ENCODE results near the gene UIMC1. TPM values are rescaled to one million over a fixed set of nuclear protein-coding genes. Genes with fewer than 3 reads are reported as not detected.
"Not testable (repeated sequence)": the region's sequence is repeated elsewhere in the genome, so short reads cannot be mapped to it uniquely, and the experiment has no call there.

Gene UIMC1
- total and polyA plus RNA-seq, 2 donors from 2014 or later = 16.2 to 37.9 TPM

DNA sequence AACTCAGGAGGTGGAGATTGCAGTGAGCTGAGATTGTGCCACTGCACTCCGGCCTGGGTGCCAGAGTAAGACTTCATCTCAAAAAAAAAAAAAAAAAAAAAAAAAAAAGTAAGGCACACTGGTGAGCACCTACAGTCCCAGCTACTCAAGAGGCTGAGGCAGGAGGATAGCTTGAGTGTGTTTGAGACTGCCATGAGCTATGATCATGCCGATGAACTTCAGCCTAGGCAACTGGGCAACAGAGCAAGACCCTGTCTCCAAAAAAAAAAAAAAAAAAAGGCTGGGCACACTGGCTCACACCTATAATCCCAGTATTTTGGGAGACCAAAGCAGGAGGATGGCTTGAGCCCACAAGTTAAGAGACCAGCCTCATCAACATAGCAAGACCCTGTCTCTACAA, 20.3 kb downstream of the UIMC1 start:
- Histone ChIP-seq H3K9ac (ENCODE audit: low read length in 3 of 3) (no peak overlapping the region), H3K9me3 (ENCODE audit: control insufficient read depth in 2 of 3, insufficient read depth in 1 of 3, low read length in 3 of 3) (no peaks in the 10 kb centered on the region), H3K36me3 (ENCODE audit: control insufficient read depth in 2 of 3, insufficient read depth in 3 of 3, low read length in 3 of 3) (peaks cover 0 to 4% (median 0%) of the 10 kb centered on the region in 3 donors), H3K27me3 (ENCODE audit: control insufficient read depth, insufficient read depth, low read length) (no peaks in the 10 kb centered on the region), H3K4me1 (ENCODE audit: control insufficient read depth in 2 of 3, insufficient read depth in 2 of 3, low read depth in 1 of 3, low read length in 3 of 3) (no peaks in the 10 kb centered on the region), H3K4me3 (ENCODE audit: low read length in 3 of 3) (no peak overlapping the region), H3K27ac (ENCODE audit: low read depth in 2 of 2, low read length in 2 of 2) (no peak overlapping the region)
- TF ChIP-seq, protein P1, sequence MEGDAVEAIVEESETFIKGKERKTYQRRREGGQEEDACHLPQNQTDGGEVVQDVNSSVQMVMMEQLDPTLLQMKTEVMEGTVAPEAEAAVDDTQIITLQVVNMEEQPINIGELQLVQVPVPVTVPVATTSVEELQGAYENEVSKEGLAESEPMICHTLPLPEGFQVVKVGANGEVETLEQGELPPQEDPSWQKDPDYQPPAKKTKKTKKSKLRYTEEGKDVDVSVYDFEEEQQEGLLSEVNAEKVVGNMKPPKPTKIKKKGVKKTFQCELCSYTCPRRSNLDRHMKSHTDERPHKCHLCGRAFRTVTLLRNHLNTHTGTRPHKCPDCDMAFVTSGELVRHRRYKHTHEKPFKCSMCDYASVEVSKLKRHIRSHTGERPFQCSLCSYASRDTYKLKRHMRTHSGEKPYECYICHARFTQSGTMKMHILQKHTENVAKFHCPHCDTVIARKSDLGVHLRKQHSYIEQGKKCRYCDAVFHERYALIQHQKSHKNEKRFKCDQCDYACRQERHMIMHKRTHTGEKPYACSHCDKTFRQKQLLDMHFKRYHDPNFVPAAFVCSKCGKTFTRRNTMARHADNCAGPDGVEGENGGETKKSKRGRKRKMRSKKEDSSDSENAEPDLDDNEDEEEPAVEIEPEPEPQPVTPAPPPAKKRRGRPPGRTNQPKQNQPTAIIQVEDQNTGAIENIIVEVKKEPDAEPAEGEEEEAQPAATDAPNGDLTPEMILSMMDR (IDR thresholded peaks at IDR 0.05; ENCODE audit: borderline replicate concordance, extremely low read depth, insufficient read depth) = no peak
- intact Hi-C loops (cut with DNase I) = no loop called here
- no peak for DNase-seq
- no peak for FAIRE-seq

DNA sequence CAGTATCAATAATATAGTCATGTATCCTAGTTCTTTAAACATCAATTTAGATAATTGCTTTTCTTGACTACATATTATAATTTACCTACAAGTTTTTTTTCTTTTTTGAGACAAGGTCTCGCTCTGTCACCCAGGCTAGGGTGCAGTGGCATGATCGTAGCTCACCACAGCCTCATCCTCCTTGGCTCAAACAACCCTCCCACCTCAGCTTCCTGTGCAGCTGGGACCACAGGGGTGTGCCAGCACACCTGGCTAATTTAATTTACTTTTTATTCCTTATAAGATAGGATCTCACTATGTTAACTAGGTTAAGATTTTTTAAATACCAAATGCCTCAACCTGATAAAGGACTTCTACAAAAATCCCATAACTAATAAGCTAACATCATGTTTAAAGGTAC, 21.1 kb downstream of the UIMC1 start:
- DNase-seq (no peak), FAIRE-seq (no peak)
- H3K9ac ChIP-seq (ENCODE audit: low read length in 3 of 3) = no peak overlapping the region
- H3K36me3 ChIP-seq (ENCODE audit: control insufficient read depth in 2 of 3, insufficient read depth in 3 of 3, low read length in 3 of 3) = peaks cover 0 to 4% (median 0%) of the 10 kb centered on the region in 3 donors
- intact Hi-C loops (cut with DNase I) = no loop called here
- TF ChIP-seq, protein P1 (IDR thresholded peaks at IDR 0.05; ENCODE audit: borderline replicate concordance, extremely low read depth, insufficient read depth) = no peak
- no peak overlapping the region for H3K27ac ChIP-seq (ENCODE audit: low read depth in 2 of 2, low read length in 2 of 2)
- no peak overlapping the region for H3K4me3 ChIP-seq (ENCODE audit: low read length in 3 of 3)
- no peaks in the 10 kb centered on the region for H3K9me3 ChIP-seq (ENCODE audit: control insufficient read depth in 2 of 3, insufficient read depth in 1 of 3, low read length in 3 of 3)
- H3K4me1 ChIP-seq (ENCODE audit: control insufficient read depth in 2 of 3, insufficient read depth in 2 of 3, low read depth in 1 of 3, low read length in 3 of 3) = no peaks in the 10 kb centered on the region
- no peaks in the 10 kb centered on the region for H3K27me3 ChIP-seq (ENCODE audit: control insufficient read depth, insufficient read depth, low read length)

DNA sequence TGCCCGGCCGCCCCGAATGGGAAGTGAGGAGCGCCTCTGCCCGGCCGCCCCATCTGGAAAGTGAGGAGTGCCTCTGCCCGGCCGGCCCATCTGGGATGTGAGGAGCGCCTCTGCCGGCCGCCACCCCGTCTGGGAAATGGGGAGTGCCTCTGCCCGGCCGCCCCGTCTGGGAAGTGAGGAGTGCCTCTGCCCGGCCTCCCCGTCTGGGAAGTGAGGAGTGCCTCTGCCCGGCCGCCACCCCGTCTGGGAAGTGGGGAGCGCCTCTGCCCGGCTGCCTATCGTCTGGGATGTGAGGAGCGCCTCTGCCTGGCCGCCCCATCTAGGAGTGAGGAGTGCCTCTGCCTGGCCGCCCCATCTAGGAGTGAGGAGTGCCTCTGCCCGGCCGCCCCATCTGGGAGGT, 22.4 kb downstream of the UIMC1 start:
- H3K4me3 ChIP-seq (ENCODE audit: low read length in 3 of 3); H3K4me1 ChIP-seq (ENCODE audit: control insufficient read depth in 2 of 3, insufficient read depth in 2 of 3, low read depth in 1 of 3, low read length in 3 of 3); H3K9me3 ChIP-seq (ENCODE audit: control insufficient read depth in 2 of 3, insufficient read depth in 1 of 3, low read length in 3 of 3); H3K9ac ChIP-seq (ENCODE audit: low read length in 3 of 3); FAIRE-seq; H3K27ac ChIP-seq (ENCODE audit: low read depth in 2 of 2, low read length in 2 of 2); H3K27me3 ChIP-seq (ENCODE audit: control insufficient read depth, insufficient read depth, low read length); intact Hi-C loops (cut with DNase I); DNase-seq: not testable (repeated sequence)
- H3K36me3 ChIP-seq (ENCODE audit: control insufficient read depth in 2 of 3, insufficient read depth in 3 of 3, low read length in 3 of 3) = peaks cover 0 to 12% (median 5%) of the 10 kb centered on the region in 3 donors

DNA sequence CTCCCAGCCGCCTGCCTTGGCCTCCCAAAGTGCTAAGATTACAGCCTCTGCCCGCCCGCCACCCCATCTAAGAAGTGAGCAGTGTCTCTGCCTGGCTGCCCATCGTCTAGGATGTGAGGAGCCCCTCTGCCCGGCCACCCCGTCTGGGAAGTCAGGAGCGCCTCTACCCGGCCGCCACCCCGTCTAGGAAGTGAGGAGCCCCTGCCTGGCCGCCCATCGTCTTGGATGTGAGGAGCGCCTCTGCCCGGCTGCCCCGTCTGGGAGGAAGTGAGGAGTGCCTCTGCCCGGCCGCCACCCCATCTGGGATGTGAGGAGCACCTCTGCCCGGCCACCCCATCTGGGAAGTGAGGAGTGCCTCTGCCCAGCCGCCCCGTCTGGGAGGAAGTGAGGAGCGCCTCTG, 23.0 kb downstream of the UIMC1 start:
- H3K4me1 ChIP-seq (ENCODE audit: control insufficient read depth in 2 of 3, insufficient read depth in 2 of 3, low read depth in 1 of 3, low read length in 3 of 3); intact Hi-C loops (cut with DNase I); H3K9ac ChIP-seq (ENCODE audit: low read length in 3 of 3); H3K27ac ChIP-seq (ENCODE audit: low read depth in 2 of 2, low read length in 2 of 2); FAIRE-seq; H3K9me3 ChIP-seq (ENCODE audit: control insufficient read depth in 2 of 3, insufficient read depth in 1 of 3, low read length in 3 of 3); H3K27me3 ChIP-seq (ENCODE audit: control insufficient read depth, insufficient read depth, low read length); H3K4me3 ChIP-seq (ENCODE audit: low read length in 3 of 3): not testable (repeated sequence)
- H3K36me3 ChIP-seq (ENCODE audit: control insufficient read depth in 2 of 3, insufficient read depth in 3 of 3, low read length in 3 of 3) = peaks cover 0 to 16% (median 5%) of the 10 kb centered on the region in 3 donors
- peak in 1 of 5 donors; percentile 72 for DNase-seq

DNA sequence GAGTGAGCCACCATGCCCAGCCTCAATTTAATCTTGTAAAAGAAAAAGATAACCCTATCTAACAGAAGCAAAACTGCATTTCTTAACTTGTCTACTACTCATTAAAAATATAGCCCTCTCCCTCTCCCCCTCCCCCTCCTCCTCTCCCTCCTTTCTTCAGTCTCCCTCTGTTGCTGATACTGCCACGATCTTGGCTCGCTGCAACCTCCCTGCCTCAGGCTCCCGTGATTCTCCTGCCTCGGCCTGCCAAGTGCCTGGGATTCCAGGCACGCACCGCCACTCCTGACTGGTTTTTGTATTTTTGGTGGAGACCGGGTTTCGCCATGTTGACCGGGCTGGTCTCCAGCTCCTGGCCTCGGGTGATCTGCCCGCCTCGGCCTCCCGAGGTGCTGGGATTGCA, 23.5 kb downstream of the UIMC1 start:
- H3K9me3 ChIP-seq (ENCODE audit: control insufficient read depth in 2 of 3, insufficient read depth in 1 of 3, low read length in 3 of 3); H3K27ac ChIP-seq (ENCODE audit: low read depth in 2 of 2, low read length in 2 of 2); H3K9ac ChIP-seq (ENCODE audit: low read length in 3 of 3); FAIRE-seq; H3K4me3 ChIP-seq (ENCODE audit: low read length in 3 of 3); DNase-seq; H3K4me1 ChIP-seq (ENCODE audit: control insufficient read depth in 2 of 3, insufficient read depth in 2 of 3, low read depth in 1 of 3, low read length in 3 of 3); H3K27me3 ChIP-seq (ENCODE audit: control insufficient read depth, insufficient read depth, low read length); intact Hi-C loops (cut with DNase I): not testable (repeated sequence)
- H3K36me3 ChIP-seq (ENCODE audit: control insufficient read depth in 2 of 3, insufficient read depth in 3 of 3, low read length in 3 of 3) = peaks cover 0 to 16% (median 5%) of the 10 kb centered on the region in 3 donors
